HK-2 (cell line): ENCODE data around the gene CDKAL1.
"Not testable (repeated sequence)": the region's sequence is repeated elsewhere in the genome, so short reads cannot be mapped to it uniquely, and the experiment has no call there.

Experiments used
- DNase-seq: peaks from one replicate; pipeline ENCODE4 v3.0.0-alpha.2; 2018; ENCODE audit not compliant: unreplicated experiment

CDKAL1 gene

GRCh38 chr6:20708367-20709124, 174.3 kb downstream of the CDKAL1 start:
- no peak for DNase-seq

DNA sequence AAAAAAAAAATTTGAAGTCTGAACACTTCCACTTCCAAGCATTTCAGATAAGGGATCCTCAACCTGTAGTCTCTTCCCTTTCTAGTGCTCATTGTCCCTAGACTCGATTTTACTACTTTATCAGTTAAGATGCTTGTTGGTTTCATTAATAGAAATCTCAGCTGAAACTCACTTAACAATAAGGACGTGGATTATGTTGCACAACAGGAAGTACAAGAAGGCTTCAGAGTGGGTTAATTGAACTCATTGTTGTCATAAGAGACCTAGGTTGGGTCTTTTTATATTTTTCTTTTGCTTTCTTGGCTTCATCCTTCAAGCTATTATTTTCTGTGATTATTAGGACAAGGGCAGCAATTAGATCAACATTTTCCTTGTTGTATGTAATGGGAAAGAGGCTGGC, 175.2 kb downstream of the CDKAL1 start:
- DNase-seq = no peak

DNA sequence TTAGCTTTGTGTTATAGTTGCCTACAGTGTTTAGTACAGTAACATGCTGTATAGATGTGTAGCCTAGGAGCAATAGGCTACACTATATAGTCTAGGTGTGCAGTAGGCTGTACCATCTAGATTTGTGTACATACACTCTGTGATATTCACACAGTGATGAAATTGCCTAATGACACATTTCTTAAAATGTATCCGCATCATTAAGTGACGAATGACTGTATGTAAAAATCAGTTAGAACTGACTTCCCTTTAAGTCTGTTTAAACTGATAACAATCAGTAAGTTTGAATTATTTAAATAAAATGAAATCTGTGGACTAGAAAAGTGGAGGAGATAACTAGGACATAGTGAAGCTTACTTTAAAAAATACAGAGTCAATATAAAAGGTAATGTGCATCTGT, 176.1 kb downstream of the CDKAL1 start:
- no peak for DNase-seq

GRCh38 chr6:20711518-20711917, 177.3 kb downstream of the CDKAL1 start:
- no peak for DNase-seq

- no peak for DNase-seq
Observed at GRCh38 chr6:20712011-20712410, 177.8 kb downstream of the CDKAL1 start.

GRCh38 chr6:20715135-20715806, 181.0 kb downstream of the CDKAL1 start:
- no peak for DNase-seq

GRCh38 chr6:20716865-20717264, 182.6 kb downstream of the CDKAL1 start:
- DNase-seq = no peak

GRCh38 chr6:20717743-20718142, 183.5 kb downstream of the CDKAL1 start:
- no peak for DNase-seq

GRCh38 chr6:20718705-20719653, 184.7 kb downstream of the CDKAL1 start:
- no peak for DNase-seq

DNA sequence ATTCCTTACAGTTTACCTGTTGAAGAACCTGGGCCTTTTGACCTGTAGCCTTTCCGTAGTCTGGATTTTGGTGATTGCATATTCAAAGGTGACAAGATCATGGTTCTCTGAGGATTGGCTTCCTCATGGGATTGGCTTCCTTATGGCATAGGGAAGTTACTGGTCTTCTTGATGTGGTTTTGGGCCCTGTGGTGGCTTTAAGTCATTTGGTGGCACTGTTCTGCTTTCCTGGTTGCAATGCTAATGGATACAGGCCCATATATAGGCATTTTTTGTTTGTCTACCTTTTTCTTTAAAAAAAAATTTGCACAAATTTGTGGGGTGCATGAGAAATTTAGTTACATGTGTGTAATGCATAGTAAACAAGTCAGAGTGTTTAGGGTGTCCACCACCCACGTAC, 185.7 kb downstream of the CDKAL1 start:
- no peak for DNase-seq

DNA sequence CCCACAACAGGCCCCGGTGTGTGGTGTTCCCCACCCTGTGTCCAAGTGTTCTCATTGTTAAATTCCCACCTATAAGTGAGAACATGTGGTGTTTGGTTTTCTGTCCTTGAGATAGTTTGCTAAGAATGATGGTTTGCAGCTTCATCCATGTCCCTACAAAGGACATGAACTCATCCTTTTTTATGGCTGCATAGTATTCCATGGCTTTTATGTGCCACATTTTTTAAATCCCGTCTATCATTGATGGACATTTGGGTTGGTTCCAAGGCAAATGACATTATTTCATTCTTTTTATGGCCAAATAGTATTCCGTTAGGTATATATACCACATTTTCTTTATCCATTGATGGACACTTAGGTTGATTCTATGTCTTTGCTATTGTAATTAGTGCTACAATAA, 186.9 kb downstream of the CDKAL1 start:
- DNase-seq = not testable (repeated sequence)

GRCh38 chr6:20722455-20722854, 188.2 kb downstream of the CDKAL1 start:
- no peak for DNase-seq

- no peak for DNase-seq
Observed at GRCh38 chr6:20723236-20723635, 189.0 kb downstream of the CDKAL1 start.

DNA sequence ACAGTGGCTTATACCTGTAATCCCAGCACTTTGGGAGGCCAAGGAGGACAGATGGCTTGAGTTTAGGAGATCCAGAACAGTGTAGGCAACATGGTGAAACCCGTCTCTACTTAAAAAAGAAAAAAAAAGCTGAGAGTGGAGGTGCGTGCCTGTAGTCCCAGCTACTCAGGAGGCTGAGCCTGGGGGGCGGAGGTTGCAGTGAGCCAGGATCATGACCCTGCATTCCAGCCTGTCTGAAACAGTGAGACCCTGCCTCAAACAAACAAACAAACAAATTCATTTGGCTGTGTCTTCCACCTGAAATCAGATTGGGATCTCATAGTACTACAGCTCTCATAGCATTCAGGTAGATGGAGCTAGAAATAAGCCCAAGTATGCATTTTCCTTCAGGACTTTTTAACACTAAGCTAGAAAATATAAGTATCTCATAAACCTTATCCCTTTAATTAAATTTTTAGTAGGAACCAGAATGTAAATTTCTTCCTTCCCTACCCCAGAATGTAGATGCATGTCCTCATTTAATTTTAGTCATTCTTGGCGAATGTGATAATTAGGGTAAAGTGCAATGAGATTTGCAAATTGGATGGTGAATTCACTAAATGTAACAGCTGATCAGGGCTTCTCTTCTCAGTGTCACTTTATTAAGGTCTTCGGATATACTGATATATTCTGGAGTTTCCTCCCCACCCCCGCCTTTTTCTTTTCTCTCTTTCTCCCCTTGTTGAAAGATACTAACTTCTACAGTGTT, 190.4 kb downstream of the CDKAL1 start:
- DNase-seq = no peak

GRCh38 chr6:20725235-20725634, 191.0 kb downstream of the CDKAL1 start:
- DNase-seq = not testable (repeated sequence)

GRCh38 chr6:20729086-20729485, 194.8 kb downstream of the CDKAL1 start:
- DNase-seq = no peak

- not testable (repeated sequence) for DNase-seq
Observed at GRCh38 chr6:20732362-20732761, 198.1 kb downstream of the CDKAL1 start.

DNA sequence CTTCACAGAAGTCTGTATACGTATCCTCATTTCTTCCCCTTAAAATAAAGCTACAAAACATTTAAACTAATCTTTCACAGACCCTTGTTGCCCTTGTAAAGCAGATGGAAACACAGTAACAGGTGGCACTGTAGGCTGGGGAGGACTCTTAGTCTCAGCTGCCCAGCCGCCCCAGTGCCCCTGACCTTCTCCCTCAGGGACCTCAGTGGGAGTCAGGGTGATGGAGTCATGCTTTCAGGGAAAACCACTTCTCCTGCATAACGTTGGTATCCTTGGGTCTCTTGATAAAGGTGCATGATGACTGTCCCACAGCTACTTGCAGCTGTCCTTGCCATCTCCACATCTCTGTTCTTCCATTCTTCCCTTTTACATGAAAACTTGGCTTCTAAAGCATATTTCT, 198.6 kb downstream of the CDKAL1 start:
- no peak for DNase-seq

DNA sequence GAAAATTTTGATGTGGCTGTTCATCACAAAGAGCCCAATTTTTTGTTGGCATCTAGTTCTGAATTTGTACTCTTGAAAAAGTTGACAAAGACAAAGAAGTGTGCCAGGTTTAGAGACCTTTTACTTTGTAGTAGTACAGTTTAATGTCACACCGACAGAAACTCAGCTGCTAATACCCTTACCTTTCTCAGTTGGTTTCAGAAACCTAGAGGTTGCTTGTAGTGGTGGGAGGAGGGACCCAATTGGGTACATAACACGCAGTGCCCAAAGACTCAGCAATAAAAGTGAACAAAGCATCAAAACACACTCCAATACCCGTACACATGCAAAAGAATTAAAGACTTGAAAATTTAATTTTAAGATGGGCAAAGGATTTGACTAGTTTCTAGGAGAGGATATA, 203.7 kb downstream of the CDKAL1 start:
- no peak for DNase-seq

- DNase-seq = no peak
Observed at GRCh38 chr6:20740088-20740487, 205.8 kb downstream of the CDKAL1 start.

DNA sequence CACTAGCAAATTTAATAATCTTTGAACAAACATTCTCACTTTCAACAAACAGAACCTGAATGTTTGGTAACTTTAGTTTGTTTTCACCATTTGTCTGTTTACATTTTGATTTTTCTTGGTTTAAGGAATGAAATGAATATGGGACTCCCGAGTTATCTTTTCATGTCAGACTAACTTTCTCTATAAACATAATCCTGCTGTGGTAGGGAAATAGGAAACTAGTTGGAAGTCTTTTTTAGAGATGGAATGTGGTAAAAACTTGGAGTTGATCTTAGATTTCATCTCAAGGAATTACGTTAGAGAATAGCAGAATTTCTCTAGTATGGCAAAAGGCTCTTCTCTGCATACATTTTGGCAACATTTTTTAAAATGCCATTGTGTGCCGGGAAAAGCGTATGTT, 206.5 kb downstream of the CDKAL1 start:
- no peak for DNase-seq

DNA sequence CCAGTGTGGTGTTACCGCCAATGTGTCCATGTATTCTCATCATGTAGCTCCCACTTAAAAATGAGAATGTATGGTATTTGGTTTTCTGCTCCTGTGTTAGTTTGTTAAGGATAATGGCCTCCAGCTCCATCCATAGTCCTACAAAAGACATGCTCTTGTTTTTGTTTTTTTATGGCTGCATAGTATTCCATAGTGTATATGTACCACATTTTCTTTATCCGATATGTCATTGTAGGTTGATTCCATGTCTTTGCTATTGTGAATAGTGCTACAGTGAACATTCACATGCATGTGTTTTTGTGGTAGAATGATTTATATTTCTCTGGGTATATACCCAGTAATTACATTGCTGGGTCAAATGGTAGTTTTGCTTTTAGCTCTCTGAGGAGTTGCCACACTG, 207.2 kb downstream of the CDKAL1 start:
- DNase-seq = no peak
